MM.1S (cell line): ENCODE measurements around the gene SEMA4B.

Experiments
- DNase-seq: peaks from one replicate; pipeline ENCODE4 v3.0.0-alpha.2; 2015
- H2AFZ ChIP-seq: fragments of 300-600 bp; sonication (generic); 2 replicates; pipeline ENCODE4 v1.6.0; 2016; ENCODE audit warnings: antibody characterized with exemption, low read length
- H3F3A ChIP-seq: fragments of 300-600 bp; sonication (generic); 2 replicates; pipeline ENCODE4 v1.6.1; 2016; ENCODE audit warnings: mild to moderate bottlenecking, antibody characterized with exemption, low read length, moderate library complexity, mixed read lengths; ENCODE audit not compliant: insufficient read depth
- H3K27ac ChIP-seq: fragments of 300-600 bp; sonication (generic); 2 replicates; pipeline ENCODE4 v1.5.1; 2016; ENCODE audit warnings: mild to moderate bottlenecking, low read length
- H3K27me3 ChIP-seq: fragments of 300-600 bp; sonication (generic); replicated peaks from 2 replicates; pipeline ENCODE4 v1.6.0; 2016; ENCODE audit warnings: low read length; ENCODE audit not compliant: insufficient read depth
- H3K36me3 ChIP-seq: fragments of 300-600 bp; sonication (generic); replicated peaks from 2 replicates; pipeline ENCODE4 v1.6.1; 2016; ENCODE audit warnings: mild to moderate bottlenecking, low read length, mixed read lengths; ENCODE audit not compliant: insufficient read depth
- H3K4me1 ChIP-seq: fragments of 300-600 bp; sonication (generic); 2 replicates; pipeline ENCODE4 v1.6.1; 2016; ENCODE audit warnings: low read length, mixed read lengths
- H3K4me2 ChIP-seq: fragments of 300-600 bp; sonication (generic); 2 replicates; pipeline ENCODE4 v1.6.0; 2016; ENCODE audit warnings: low read depth, low read length
- H3K4me3 ChIP-seq: fragments of 300-600 bp; sonication (generic); 2 replicates; pipeline ENCODE4 v1.5.1; 2016; ENCODE audit warnings: low read length, mixed read lengths
- H3K79me2 ChIP-seq: fragments of 300-600 bp; sonication (generic); 2 replicates; pipeline ENCODE4 v1.6.1; 2016; ENCODE audit warnings: mixed run types, low read length, mixed read lengths
- H3K9ac ChIP-seq: fragments of 300-600 bp; sonication (generic); 2 replicates; pipeline ENCODE4 v1.6.1; 2016; ENCODE audit warnings: low read length, mixed read lengths
- H3K9me2 ChIP-seq: fragments of 300-600 bp; sonication (generic); replicated peaks from 2 replicates; pipeline ENCODE4 v1.6.1; 2016; ENCODE audit warnings: mild to moderate bottlenecking, low read length, mixed read lengths; ENCODE audit not compliant: insufficient read depth
- H3K9me3 ChIP-seq: fragments of 300-600 bp; sonication (generic); replicated peaks from 2 replicates; pipeline ENCODE4 v1.6.1; 2016; ENCODE audit warnings: mild to moderate bottlenecking, low read length, mixed read lengths; ENCODE audit not compliant: insufficient read depth
- H4K20me1 ChIP-seq: fragments of 300-600 bp; sonication (generic); 2 replicates; pipeline ENCODE4 v1.6.1; 2016; ENCODE audit warnings: mild to moderate bottlenecking, low read length, moderate library complexity, mixed read lengths; ENCODE audit not compliant: insufficient read depth
- CTCF ChIP-seq: fragments of 300-600 bp; sonication (generic); IDR thresholded peaks from 2 replicates; pipeline ENCODE4 v1.5.1; 2016; ENCODE audit warnings: antibody characterized with exemption, low read length, mixed read lengths
- EZH2 ChIP-seq: fragments of 300-600 bp; sonication (generic); optimal IDR thresholded peaks from 2 replicates; pipeline ENCODE3; 2017; ENCODE audit warnings: low read depth, mild to moderate bottlenecking, antibody characterized with exemption, low read length, mixed read lengths
- EZH2phosphoT487 ChIP-seq: fragments of 300-600 bp; sonication (generic); IDR thresholded peaks from 2 replicates; pipeline ENCODE4 v1.6.1; 2018; ENCODE audit warnings: antibody characterized with exemption, low read length

SEMA4B gene

GRCh38 chr15:90165157-90165556 is 36.0 kb upstream of the SEMA4B start:
- Histone ChIP-seq H4K20me1 (no peaks in the 10 kb centered on the region), H3K4me1 (peaks cover 13% of the 10 kb centered on the region), H2AFZ (no peak overlapping the region), H3K4me2 (no peak overlapping the region), H3K9me3 (no peaks in the 10 kb centered on the region), H3K9me2 (no peaks in the 10 kb centered on the region), H3K4me3 (no peak overlapping the region), H3K27ac (no peak overlapping the region), H3K9ac (no peak overlapping the region), H3K27me3 (no peaks in the 10 kb centered on the region), H3F3A (peaks cover 3% of the 10 kb centered on the region; the same call in 1 of the 2 replicates), H3K36me3 (no peaks in the 10 kb centered on the region), H3K79me2 (no peaks in the 10 kb centered on the region)
- TF ChIP-seq EZH2 = no peak
- TF ChIP-seq CTCF = no peak
- no peak for TF ChIP-seq EZH2phosphoT487
- no peak for DNase-seq

GRCh38 chr15:90165659-90166489 is 35.3 kb upstream of the SEMA4B start:
- Histone ChIP-seq H3K4me2 (no peak overlapping the region), H3K27ac (no peak overlapping the region), H3K79me2 (no peaks in the 10 kb centered on the region), H3K9me2 (no peaks in the 10 kb centered on the region), H3K36me3 (no peaks in the 10 kb centered on the region), H3K9me3 (no peaks in the 10 kb centered on the region), H3K9ac (no peak overlapping the region), H3K27me3 (no peaks in the 10 kb centered on the region), H3F3A (peaks cover 3% of the 10 kb centered on the region; the same call in 1 of the 2 replicates), H4K20me1 (no peaks in the 10 kb centered on the region), H3K4me3 (no peak overlapping the region), H2AFZ (no peak overlapping the region), H3K4me1 (peaks cover 13% of the 10 kb centered on the region)
- no peak for DNase-seq
- no peak for TF ChIP-seq EZH2phosphoT487
- TF ChIP-seq EZH2 = no peak
- TF ChIP-seq CTCF = no peak

- H3F3A ChIP-seq = no peaks in the 10 kb centered on the region; the same call in 1 of the 2 replicates
- H3K79me2 ChIP-seq = no peaks in the 10 kb centered on the region
- H3K27me3 ChIP-seq = no peaks in the 10 kb centered on the region
- DNase-seq = no peak
- H3K36me3 ChIP-seq = no peaks in the 10 kb centered on the region
- H3K4me1 ChIP-seq = peaks cover 2% of the 10 kb centered on the region
- H3K4me3 ChIP-seq = no peak overlapping the region
- H3K27ac ChIP-seq = no peak overlapping the region
- H4K20me1 ChIP-seq = no peaks in the 10 kb centered on the region
- no peaks in the 10 kb centered on the region for H3K9me3 ChIP-seq
- H3K4me2 ChIP-seq = no peak overlapping the region
- TF ChIP-seq EZH2phosphoT487 (no peak), EZH2 (no peak), CTCF (no peak)
- H2AFZ ChIP-seq = no peak overlapping the region
- no peaks in the 10 kb centered on the region for H3K9me2 ChIP-seq
- no peak overlapping the region for H3K9ac ChIP-seq
Observed at GRCh38 chr15:90167121-90167520, 34.0 kb upstream of the SEMA4B start.
